ENCODE data around the gene INTS12. TPM values are rescaled to one million over a fixed set of nuclear protein-coding genes. Genes with fewer than 3 reads are reported as not detected.

INTS12 gene
- total and polyA plus RNA-seq, 2 experiments from 2014 or later: 12.6 to 15.3 TPM

- H3K27ac Mint-ChIP-seq: no peak overlapping the region
- Histone ChIP-seq H2AFZ (no peak overlapping the region), H3K27me3 (ENCODE audit: insufficient read depth) (no peaks in the 10 kb centered on the region), H3K4me1 (ENCODE audit: insufficient read depth) (no peaks in the 10 kb centered on the region), H3K27ac (ENCODE audit: low read depth) (no peak overlapping the region), H3K36me3 (ENCODE audit: insufficient read depth) (no peaks in the 10 kb centered on the region), H3K4me3 (no peak overlapping the region), H3F3A (replicated peaks; ENCODE audit: low read depth) (no peaks in the 10 kb centered on the region), H4K20me1 (replicated peaks; ENCODE audit: insufficient read depth) (no peaks in the 10 kb centered on the region), H3K9me2 (ENCODE audit: insufficient read depth) (no peaks in the 10 kb centered on the region), H3K79me2 (replicated peaks; ENCODE audit: insufficient read depth) (no peaks in the 10 kb centered on the region), H3K4me2 (no peak overlapping the region)
- no peak for DNase-seq (ENCODE audit: low spot score)
- H3K27me3 Mint-ChIP-seq (ENCODE audit: insufficient read depth, low read depth, poor library complexity): peaks cover 2% of the 10 kb centered on the region
- H3K4me3 Mint-ChIP-seq: no peak overlapping the region
- no peak for ATAC-seq
- H3K9me3 Mint-ChIP-seq: no peaks in the 10 kb centered on the region
- H3K4me1 Mint-ChIP-seq: no peaks in the 10 kb centered on the region
- no peaks in the 10 kb centered on the region for H3K36me3 Mint-ChIP-seq (ENCODE audit: low read depth)
- TF ChIP-seq CREB1 (CRISPR knock-in tag; IDR thresholded peaks at IDR 0.05; ENCODE audit: low read depth) (no peak), NANOG (IDR thresholded peaks at IDR 0.05; ENCODE audit: borderline replicate concordance) (no peak), CTCF (conservative IDR thresholded peaks at IDR 0.05; ENCODE audit: low read depth in 2 of 2) (no peak), POLR2AphosphoS5 (IDR thresholded peaks at IDR 0.05; ENCODE audit: low read depth) (no peak), EZH2 (IDR thresholded peaks at IDR 0.05; ENCODE audit: low read depth, unreplicated experiment) (no peak)
These were observed 51.2 kb downstream of the INTS12 start for GRCh38 chr4:105657117-105657765.

- H3K9me2 ChIP-seq (ENCODE audit: insufficient read depth): no peaks in the 10 kb centered on the region
- no peak overlapping the region for H3K4me3 ChIP-seq
- H3K36me3 Mint-ChIP-seq (ENCODE audit: low read depth): no peaks in the 10 kb centered on the region
- H3F3A ChIP-seq (replicated peaks; ENCODE audit: low read depth): no peaks in the 10 kb centered on the region
- H3K4me2 ChIP-seq: no peak overlapping the region
- H3K36me3 ChIP-seq (ENCODE audit: insufficient read depth): no peaks in the 10 kb centered on the region
- H3K9me3 Mint-ChIP-seq: no peaks in the 10 kb centered on the region
- ATAC-seq (no peak), DNase-seq (ENCODE audit: low spot score) (no peak)
- peaks cover 2% of the 10 kb centered on the region for H3K27me3 Mint-ChIP-seq (ENCODE audit: insufficient read depth, low read depth, poor library complexity)
- H3K27ac Mint-ChIP-seq: no peak overlapping the region
- no peaks in the 10 kb centered on the region for H3K4me1 ChIP-seq (ENCODE audit: insufficient read depth)
- no peak overlapping the region for H3K27ac ChIP-seq (ENCODE audit: low read depth)
- H4K20me1 ChIP-seq (replicated peaks; ENCODE audit: insufficient read depth): no peaks in the 10 kb centered on the region
- no peak overlapping the region for H3K4me3 Mint-ChIP-seq
- no peaks in the 10 kb centered on the region for H3K4me1 Mint-ChIP-seq
- H3K79me2 ChIP-seq (replicated peaks; ENCODE audit: insufficient read depth): no peaks in the 10 kb centered on the region
- H2AFZ ChIP-seq: no peak overlapping the region
- H3K27me3 ChIP-seq (ENCODE audit: insufficient read depth): no peaks in the 10 kb centered on the region
- TF ChIP-seq CTCF (conservative IDR thresholded peaks at IDR 0.05; ENCODE audit: low read depth in 2 of 2) (no peak), STAT1 (IDR thresholded peaks at IDR 0.05; ENCODE audit: unreplicated experiment) (no peak), EZH2phosphoT487 (IDR thresholded peaks at IDR 0.05; ENCODE audit: unreplicated experiment) (no peak), ZNF331 (CRISPR knock-in tag; IDR thresholded peaks at IDR 0.05; ENCODE audit: low read depth) (no peak), ZNF114 (CRISPR knock-in tag; IDR thresholded peaks at IDR 0.05) (no peak), ZNF462 (CRISPR knock-in tag; IDR thresholded peaks at IDR 0.05) (no peak), CREB1 (CRISPR knock-in tag; IDR thresholded peaks at IDR 0.05; ENCODE audit: low read depth) (no peak)
These were observed 56.1 kb downstream of the INTS12 start for GRCh38 chr4:105652286-105652888.

Measured in GM23338 (cell line).